ENCODE results near the gene NCKAP5.

DNA sequence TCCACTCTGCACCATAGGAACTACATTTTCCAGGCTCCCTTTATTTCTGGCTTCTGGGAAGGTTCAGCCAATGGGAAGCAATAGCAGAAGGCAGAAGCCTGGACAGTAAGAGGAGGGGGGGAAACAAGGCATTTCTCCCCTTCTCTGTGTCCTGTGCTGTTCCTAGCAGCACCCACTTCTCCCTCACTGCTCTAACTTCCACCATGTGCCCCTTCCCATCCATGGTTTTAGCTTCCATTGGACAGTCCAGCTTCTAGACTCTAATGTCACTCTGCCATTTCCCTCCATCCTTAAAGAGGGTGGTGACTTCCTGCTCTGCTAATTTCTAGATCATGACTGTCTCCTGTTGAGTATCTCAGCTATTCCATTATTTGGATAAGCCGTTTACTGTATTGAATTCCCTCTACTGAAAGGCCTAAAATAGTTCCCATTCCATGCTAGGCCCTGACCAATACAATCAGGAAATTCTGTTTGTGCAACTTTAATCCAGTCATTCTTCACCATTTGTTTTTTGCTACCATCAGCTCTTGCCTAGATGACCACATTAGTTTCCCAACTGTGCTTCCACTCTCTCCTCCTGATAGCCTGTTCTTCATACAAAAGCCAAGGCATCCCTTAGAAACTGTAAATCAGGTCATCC, 877.5 kb downstream of the NCKAP5 start:
- TF ChIP-seq EZH2 (IDR thresholded peaks at IDR 0.05; ENCODE audit: insufficient read depth, poor library complexity, severe bottlenecking), result no peak
- no peak for TF ChIP-seq EZH2phosphoT487 (IDR thresholded peaks at IDR 0.05; ENCODE audit: insufficient read depth, low read depth)

Measured in GM23248 (cell line).